Measurements from ENCODE around the gene AKT1.

Gene AKT1

GRCh38 chr14:104822821-104823615, 27.5 kb upstream of the AKT1 start:
- TF ChIP-seq GATA3 (IDR thresholded peaks at IDR 0.05; ENCODE audit: low read depth, low read length), result no peak

- TF ChIP-seq GATA3 (IDR thresholded peaks at IDR 0.05; ENCODE audit: low read depth, low read length), result no peak
- no peak for TF ChIP-seq GATA2 (IDR thresholded peaks at IDR 0.05; ENCODE audit: low read depth, low read length)
Observed at GRCh38 chr14:104821971-104822608, 26.5 kb upstream of the AKT1 start.

- TF ChIP-seq GATA2 (IDR thresholded peaks at IDR 0.05; ENCODE audit: low read depth, low read length) (no peak), GATA3 (IDR thresholded peaks at IDR 0.05; ENCODE audit: low read depth, low read length) (no peak)
Observed at GRCh38 chr14:104821229-104821945, 25.8 kb upstream of the AKT1 start.

- TF ChIP-seq GATA3 (IDR thresholded peaks at IDR 0.05; ENCODE audit: low read depth, low read length) (no peak), GATA2 (IDR thresholded peaks at IDR 0.05; ENCODE audit: low read depth, low read length) (no peak)
Observed at GRCh38 chr14:104820669-104821228, 25.2 kb upstream of the AKT1 start.

GRCh38 chr14:104819361-104819781, 23.8 kb upstream of the AKT1 start:
- TF ChIP-seq GATA2 (IDR thresholded peaks at IDR 0.05; ENCODE audit: low read depth, low read length) (no peak), GATA3 (IDR thresholded peaks at IDR 0.05; ENCODE audit: low read depth, low read length) (no peak)

GRCh38 chr14:104818714-104819161, 23.2 kb upstream of the AKT1 start:
- TF ChIP-seq GATA3 (IDR thresholded peaks at IDR 0.05; ENCODE audit: low read depth, low read length) (no peak), GATA2 (IDR thresholded peaks at IDR 0.05; ENCODE audit: low read depth, low read length) (no peak)

GRCh38 chr14:104817930-104818713, 22.6 kb upstream of the AKT1 start:
- TF ChIP-seq GATA2 (IDR thresholded peaks at IDR 0.05; ENCODE audit: low read depth, low read length) (no peak), GATA3 (IDR thresholded peaks at IDR 0.05; ENCODE audit: low read depth, low read length) (no peak)

GRCh38 chr14:104816616-104816884, 21.0 kb upstream of the AKT1 start:
- no peak for TF ChIP-seq GATA3 (IDR thresholded peaks at IDR 0.05; ENCODE audit: low read depth, low read length)
- TF ChIP-seq GATA2 (IDR thresholded peaks at IDR 0.05; ENCODE audit: low read depth, low read length), result no peak

- TF ChIP-seq GATA2 (IDR thresholded peaks at IDR 0.05; ENCODE audit: low read depth, low read length), result no peak
- no peak for TF ChIP-seq GATA3 (IDR thresholded peaks at IDR 0.05; ENCODE audit: low read depth, low read length)
Observed at GRCh38 chr14:104813286-104813685, 17.7 kb upstream of the AKT1 start.

- TF ChIP-seq GATA2 (IDR thresholded peaks at IDR 0.05; ENCODE audit: low read depth, low read length), result no peak
Observed at GRCh38 chr14:104810316-104810715, 14.8 kb upstream of the AKT1 start.

GRCh38 chr14:104808456-104808855, 12.9 kb upstream of the AKT1 start:
- no peak for TF ChIP-seq GATA3 (IDR thresholded peaks at IDR 0.05; ENCODE audit: low read depth, low read length)
- TF ChIP-seq GATA2 (IDR thresholded peaks at IDR 0.05; ENCODE audit: low read depth, low read length), result no peak

- TF ChIP-seq GATA3 (IDR thresholded peaks at IDR 0.05; ENCODE audit: low read depth, low read length) (no peak), GATA2 (IDR thresholded peaks at IDR 0.05; ENCODE audit: low read depth, low read length) (no peak)
Observed at GRCh38 chr14:104806625-104807465, 11.3 kb upstream of the AKT1 start.
